HEK293 (cell line): Measurements from ENCODE around the gene TASOR2.

Experiments used
- CTCF ChIA-PET: fragments of 350-600 bp; formaldehyde crosslinking; extraction: SDS; loops from one replicate; lab custom pipeline; 2021; ENCODE audit warnings: antibody characterized with exemption; lab: Yijun Ruan, JAX
- POLR2A ChIA-PET: fragments of 300-600 bp; formaldehyde crosslinking; extraction: SDS; loops from one replicate; lab custom pipeline; 2020; ENCODE audit warnings: antibody characterized with exemption, inconsistent platforms; lab: Yijun Ruan, JAX
- H3K27ac ChIP-seq: fragments of 200-500 bp; sonication (Bioruptor generic); 2 replicates; pipeline ENCODE4 v1.5.1; 2014; ENCODE audit warnings: low read depth, low read length, control low read depth, inconsistent platforms; ENCODE audit errors: extremely low read depth
- H3K36me3 ChIP-seq, 2 experiments: fragments of 200-500 bp in 1 of 2; sonication (Bioruptor generic) in 1 of 2; 1 replicate in 1 of 2; 2 replicates in 1 of 2; pipeline ENCODE4 v1.5.1; 2014 to 2017; ENCODE audit warnings: inconsistent platforms in 2 of 2, low read length in 2 of 2; ENCODE audit not compliant: control insufficient read depth in 2 of 2, insufficient read depth in 1 of 2
- H3K4me1 ChIP-seq: fragments of 200-500 bp; sonication (Bioruptor generic); 2 replicates; pipeline ENCODE4 v1.5.1; 2014; ENCODE audit warnings: mild to moderate bottlenecking, low read length, inconsistent platforms; ENCODE audit not compliant: control insufficient read depth, insufficient read depth
- H3K4me3 ChIP-seq: 2 replicates; pipeline ENCODE4 v1.5.1; 2011; ENCODE audit warnings: low read depth, mild to moderate bottlenecking, control low read depth, low read length, moderate library complexity
- H3K9me3 ChIP-seq: fragments of 200-500 bp; sonication (Bioruptor generic); 2 replicates; pipeline ENCODE4 v1.5.1; 2014; ENCODE audit warnings: low read depth, low read length, inconsistent platforms; ENCODE audit not compliant: control insufficient read depth, insufficient read depth
- FEZF1 ChIP-seq: fragments of 450-650 bp; formaldehyde crosslinking; IDR thresholded peaks from 2 replicates; pipeline ENCODE4 v1.5.1; 2016; ENCODE audit warnings: missing biosample characterization, missing genetic modification characterization
- HOXC10 ChIP-seq: sonication (generic); formaldehyde crosslinking; IDR thresholded peaks from 2 replicates; pipeline ENCODE4 v1.8.1; 2023; ENCODE audit warnings: mild to moderate bottlenecking, missing genetic modification reagents
- MZF1 ChIP-seq: fragments of 450-650 bp; formaldehyde crosslinking; IDR thresholded peaks from 2 replicates; pipeline ENCODE4 v1.5.1; 2017; ENCODE audit warnings: missing biosample characterization, missing genetic modification characterization, borderline replicate concordance
- RBAK ChIP-seq: fragments of 450-650 bp; formaldehyde crosslinking; IDR thresholded peaks from 2 replicates; pipeline ENCODE4 v1.5.1; 2016; ENCODE audit warnings: missing biosample characterization, missing genetic modification characterization
- WT1 ChIP-seq: fragments of 450-650 bp; formaldehyde crosslinking; IDR thresholded peaks from 2 replicates; pipeline ENCODE4 v1.5.1; 2016; ENCODE audit warnings: missing biosample characterization, missing genetic modification characterization
- YY1 ChIP-seq: fragments of 450-650 bp; formaldehyde crosslinking; IDR thresholded peaks from 2 replicates; pipeline ENCODE4 v1.5.1; 2018; ENCODE audit warnings: missing biosample characterization, missing genetic modification characterization
- ZBTB1 ChIP-seq: fragments of 450-650 bp; formaldehyde crosslinking; IDR thresholded peaks from 2 replicates; pipeline ENCODE4 v1.5.1; 2016; ENCODE audit warnings: missing biosample characterization, missing genetic modification characterization
- ZBTB48 ChIP-seq: fragments of 450-650 bp; formaldehyde crosslinking; IDR thresholded peaks from 2 replicates; pipeline ENCODE4 v1.5.1; 2016; ENCODE audit warnings: missing biosample characterization, missing genetic modification characterization
- ZBTB8A ChIP-seq: fragments of 450-650 bp; formaldehyde crosslinking; IDR thresholded peaks from 2 replicates; pipeline ENCODE4 v1.5.1; 2016; ENCODE audit warnings: missing biosample characterization, missing genetic modification characterization
- ZNF133 ChIP-seq: fragments of 450-650 bp; formaldehyde crosslinking; IDR thresholded peaks from 2 replicates; pipeline ENCODE4 v1.5.1; 2016; ENCODE audit warnings: missing biosample characterization, missing genetic modification characterization
- ZNF155 ChIP-seq: fragments of 450-650 bp; formaldehyde crosslinking; IDR thresholded peaks from 2 replicates; pipeline ENCODE4 v1.5.1; 2016; ENCODE audit warnings: missing biosample characterization, missing genetic modification characterization
- ZNF157 ChIP-seq: fragments of 450-650 bp; formaldehyde crosslinking; IDR thresholded peaks from 2 replicates; pipeline ENCODE4 v1.5.1; 2016; ENCODE audit warnings: missing biosample characterization, missing genetic modification characterization
- ZNF274 ChIP-seq, 2 experiments: fragments of 200-500 bp in 1 of 2; fragments of 450-650 bp in 1 of 2; sonication (Bioruptor generic) in 1 of 2; formaldehyde crosslinking in 1 of 2; IDR thresholded peaks; 2 replicates each; pipeline versions ENCODE4 v1.5.1 to v1.6.1; 2014 to 2016; ENCODE audit warnings: borderline replicate concordance in 1 of 2, inconsistent platforms in 1 of 2, low read length in 1 of 2, missing biosample characterization in 1 of 2, missing genetic modification characterization in 1 of 2
- ZNF302 ChIP-seq: fragments of 450-650 bp; formaldehyde crosslinking; IDR thresholded peaks from 2 replicates; pipeline ENCODE4 v1.5.1; 2016; ENCODE audit warnings: missing biosample characterization, missing genetic modification characterization, low read depth
- ZNF341 ChIP-seq: fragments of 450-650 bp; formaldehyde crosslinking; IDR thresholded peaks from 2 replicates; pipeline ENCODE4; 2016; ENCODE audit warnings: low read depth, missing biosample characterization, missing genetic modification characterization
- ZNF350 ChIP-seq: fragments of 450-650 bp; formaldehyde crosslinking; IDR thresholded peaks from 2 replicates; pipeline ENCODE4 v1.5.0; 2017; ENCODE audit warnings: missing biosample characterization, mild to moderate bottlenecking, missing genetic modification characterization
- ZNF366 ChIP-seq: fragments of 450-650 bp; formaldehyde crosslinking; conservative IDR thresholded peaks from 2 replicates; pipeline ENCODE4 v1.5.1; 2016; ENCODE audit warnings: missing biosample characterization, missing genetic modification characterization
- ZNF394 ChIP-seq: fragments of 450-650 bp; formaldehyde crosslinking; IDR thresholded peaks from 2 replicates; pipeline ENCODE4 v1.5.1; 2016; ENCODE audit warnings: missing biosample characterization, missing genetic modification characterization, mild to moderate bottlenecking, moderate library complexity, borderline replicate concordance
- ZNF521 ChIP-seq: fragments of 450-650 bp; formaldehyde crosslinking; IDR thresholded peaks from 2 replicates; pipeline ENCODE4 v1.5.1; 2017; ENCODE audit warnings: missing biosample characterization, mild to moderate bottlenecking, missing genetic modification characterization
- ZNF529 ChIP-seq: fragments of 450-650 bp; formaldehyde crosslinking; IDR thresholded peaks from 2 replicates; pipeline ENCODE4 v1.5.1; 2017; ENCODE audit warnings: missing genetic modification characterization, missing biosample characterization; ENCODE audit not compliant: insufficient replicate concordance
- ZNF530 ChIP-seq: fragments of 450-650 bp; formaldehyde crosslinking; IDR thresholded peaks from 2 replicates; pipeline ENCODE4 v1.5.1; 2016; ENCODE audit warnings: low read depth, missing biosample characterization, missing genetic modification characterization
- ZNF596 ChIP-seq: fragments of 450-650 bp; IDR thresholded peaks from 2 replicates; pipeline ENCODE4 v1.5.0; 2018; ENCODE audit warnings: missing biosample characterization, mild to moderate bottlenecking, missing genetic modification characterization, moderate library complexity
- ZNF621 ChIP-seq: fragments of 450-650 bp; formaldehyde crosslinking; IDR thresholded peaks from 2 replicates; pipeline ENCODE4 v1.5.1; 2017; ENCODE audit warnings: missing biosample characterization, missing genetic modification characterization
- ZNF654 ChIP-seq: fragments of 450-650 bp; formaldehyde crosslinking; IDR thresholded peaks from 2 replicates; pipeline ENCODE4 v1.5.1; 2016; ENCODE audit warnings: low read depth, missing biosample characterization, missing genetic modification characterization
- ZNF76 ChIP-seq: fragments of 450-650 bp; formaldehyde crosslinking; IDR thresholded peaks from 2 replicates; pipeline ENCODE4; 2016; ENCODE audit warnings: low read depth, missing biosample characterization, missing genetic modification characterization, borderline replicate concordance
- ZNF776 ChIP-seq: fragments of 450-650 bp; formaldehyde crosslinking; IDR thresholded peaks from 2 replicates; pipeline ENCODE4 v1.5.0; 2017; ENCODE audit warnings: missing biosample characterization, missing genetic modification characterization, borderline replicate concordance
- ZNF791 ChIP-seq: fragments of 450-650 bp; formaldehyde crosslinking; IDR thresholded peaks from 2 replicates; pipeline ENCODE4 v1.5.1; 2016; ENCODE audit warnings: missing biosample characterization, missing genetic modification characterization
- ZNF792 ChIP-seq: fragments of 450-650 bp; formaldehyde crosslinking; IDR thresholded peaks from 2 replicates; pipeline ENCODE4 v1.5.1; 2016; ENCODE audit warnings: missing biosample characterization, missing genetic modification characterization
- ZNF830 ChIP-seq: fragments of 450-650 bp; IDR thresholded peaks from 2 replicates; pipeline ENCODE4 v1.5.0; 2018; ENCODE audit warnings: missing biosample characterization, missing genetic modification characterization, low read depth, mild to moderate bottlenecking, moderate library complexity
- ZXDB ChIP-seq: fragments of 450-650 bp; formaldehyde crosslinking; IDR thresholded peaks from 2 replicates; pipeline ENCODE4 v1.5.1; 2016; ENCODE audit warnings: missing biosample characterization, missing genetic modification characterization
- TF ChIP-seq, protein P1 (sequence below): fragments of 450-650 bp; formaldehyde crosslinking; IDR thresholded peaks from 2 replicates; pipeline ENCODE4 v1.5.1; 2016; ENCODE audit warnings: missing biosample characterization, missing genetic modification characterization, borderline replicate concordance
- TF ChIP-seq, protein P2 (sequence below): fragments of 450-650 bp; formaldehyde crosslinking; IDR thresholded peaks from 2 replicates; pipeline ENCODE4 v1.5.1; 2017; ENCODE audit warnings: missing biosample characterization, missing genetic modification characterization

TASOR2 gene

DNA sequence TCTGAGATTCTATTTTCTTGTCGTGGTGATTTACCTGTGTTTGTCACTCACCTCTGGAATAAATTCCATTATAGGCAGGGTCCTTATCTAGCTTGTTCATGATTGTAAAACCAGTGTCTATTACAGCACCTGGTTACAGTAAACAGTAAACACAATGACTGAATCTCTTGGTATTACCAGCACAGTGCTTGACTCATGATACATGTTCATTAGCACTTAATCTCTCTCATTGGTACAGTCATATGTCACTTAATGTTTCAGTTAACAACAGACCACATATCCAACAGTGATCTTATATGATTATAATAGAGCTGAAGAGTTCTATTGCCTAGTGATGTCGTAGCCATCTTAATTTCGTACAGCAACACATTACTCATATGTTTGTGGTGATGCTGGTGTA, 1.6 kb upstream of the TASOR2 start:
- ChIA-PET CTCF (interaction anchor here (0.5 to 1.7 kb wide), 2 partner anchors 53 to 90 kb away, joined by 3 to 6 read pairs; no protein-coding TSS in a partner anchor), POLR2A (interaction anchor here (2.1 kb wide), 1 partner anchor 10 kb away, joined by 7 read pairs; no protein-coding TSS in a partner anchor)
- TF ChIP-seq ZNF621 (no peak), ZNF521 (tag by site-specific recombination) (no peak), ZNF654 (tag by site-specific recombination) (no peak)
- H3K36me3 ChIP-seq: no peaks in the 10 kb centered on the region; a peak in 1 of 3 replicates
- H3K27ac ChIP-seq: no peak overlapping the region
- no peaks in the 10 kb centered on the region; the same call in 1 of the 2 replicates for H3K4me1 ChIP-seq
- H3K4me3 ChIP-seq: no peak overlapping the region
- no peaks in the 10 kb centered on the region for H3K9me3 ChIP-seq

DNA sequence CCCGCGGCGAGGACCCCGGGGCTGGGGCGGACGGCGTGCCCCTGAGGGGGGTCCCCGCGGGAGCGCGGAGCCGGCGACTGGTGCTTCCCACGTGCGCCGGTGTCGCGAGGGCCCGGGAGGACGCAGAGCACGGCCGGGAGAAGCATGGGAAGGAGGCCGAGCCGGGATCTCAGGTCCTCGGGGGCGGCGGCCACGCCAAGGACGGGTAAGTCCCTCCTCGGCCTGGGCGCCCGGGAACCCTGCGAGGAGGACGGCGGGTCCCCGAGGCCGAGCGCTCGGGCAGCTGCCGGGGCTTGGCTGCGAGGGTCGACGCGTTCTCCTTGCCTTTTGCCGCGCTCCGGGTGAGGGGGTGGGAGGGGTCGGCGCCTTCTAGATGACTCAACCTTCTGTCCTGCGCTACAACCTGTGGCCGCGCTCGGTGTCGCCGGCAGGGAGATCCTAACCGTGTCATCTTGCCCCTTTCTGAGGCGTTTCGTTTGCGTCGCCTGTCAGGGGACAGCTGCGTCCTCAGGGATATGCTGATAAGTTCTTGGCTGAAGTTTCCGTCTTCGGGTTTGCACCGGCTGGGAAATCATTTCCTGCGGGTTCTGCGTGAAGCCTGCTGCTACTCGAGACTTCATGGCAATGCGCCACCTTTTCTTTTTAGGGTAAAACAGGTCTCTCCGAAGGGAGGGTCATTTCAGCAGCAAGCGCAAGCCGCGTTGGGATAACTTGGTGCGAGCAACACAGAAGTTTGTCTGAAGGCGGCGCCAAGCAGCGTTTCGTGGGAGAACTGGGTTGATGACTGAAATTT, 529 bp downstream of the TASOR2 start:
- Histone ChIP-seq H3K36me3 (no peaks in the 10 kb centered on the region; a peak in 1 of 3 replicates), H3K9me3 (no peaks in the 10 kb centered on the region), H3K27ac (peak overlapping the region; percentile 89), H3K4me1 (no peaks in the 10 kb centered on the region; the same call in 1 of the 2 replicates), H3K4me3 (peak overlapping the region; percentile 82)
- ChIA-PET POLR2A (interaction anchor here (1.0 to 2.1 kb wide), 9 partner anchors 7 to 291 kb away, joined by 3 to 7 read pairs (median 5); partner anchors contain the start of genes ANKRD16, FBH1 and GDI2), CTCF (interaction anchor here (0.7 kb wide), 1 partner anchor 14 kb away, joined by 3 read pairs; no protein-coding TSS in a partner anchor)
- TF ChIP-seq ZNF133 (tag by site-specific recombination) (no peak), ZNF302 (tag by site-specific recombination) (no peak), ZNF155 (tag by site-specific recombination) (no peak), ZNF350 (tag by site-specific recombination) (no peak), WT1 (no peak; the same call in 1 of the 2 replicates), ZNF830 (tag by site-specific recombination) (no peak), ZNF596 (tag by site-specific recombination) (0 out of 2 replicates have a peak, but pooled peaks have one; percentile 27), ZNF394 (tag by site-specific recombination) (peak; percentile 36; the same call in 1 of the 2 replicates), HOXC10 (CRISPR knock-in tag) (no peak), ZNF792 (no peak), ZBTB1 (tag by site-specific recombination) (no peak), ZNF76 (peak; percentile 62; the same call in 1 of the 2 replicates), ZNF366 (tag by site-specific recombination) (no peak; the same call in 1 of the 2 replicates), YY1 (no peak; the same call in 1 of the 2 replicates), ZNF530 (tag by site-specific recombination) (no peak), ZNF157 (tag by site-specific recombination) (no peak), MZF1 (tag by site-specific recombination) (no peak), ZNF776 (no peak), ZNF529 (no peak), ZBTB48 (tag by site-specific recombination) (no peak; the same call in none of the 2 replicates), FEZF1 (no peak), ZNF791 (tag by site-specific recombination) (no peak), ZBTB8A (no peak), ZNF274 (IDR thresholded peaks at IDR 0.05; ENCODE audit: low read length) (no peak), ZNF274 (tag by site-specific recombination; IDR thresholded peaks at IDR 0.05; ENCODE audit: borderline replicate concordance) (no peak), ZNF341 (no peak), RBAK (tag by site-specific recombination) (no peak), ZXDB (tag by site-specific recombination) (peak; percentile 15; the same call in 1 of the 2 replicates)
- TF ChIP-seq, protein P1, sequence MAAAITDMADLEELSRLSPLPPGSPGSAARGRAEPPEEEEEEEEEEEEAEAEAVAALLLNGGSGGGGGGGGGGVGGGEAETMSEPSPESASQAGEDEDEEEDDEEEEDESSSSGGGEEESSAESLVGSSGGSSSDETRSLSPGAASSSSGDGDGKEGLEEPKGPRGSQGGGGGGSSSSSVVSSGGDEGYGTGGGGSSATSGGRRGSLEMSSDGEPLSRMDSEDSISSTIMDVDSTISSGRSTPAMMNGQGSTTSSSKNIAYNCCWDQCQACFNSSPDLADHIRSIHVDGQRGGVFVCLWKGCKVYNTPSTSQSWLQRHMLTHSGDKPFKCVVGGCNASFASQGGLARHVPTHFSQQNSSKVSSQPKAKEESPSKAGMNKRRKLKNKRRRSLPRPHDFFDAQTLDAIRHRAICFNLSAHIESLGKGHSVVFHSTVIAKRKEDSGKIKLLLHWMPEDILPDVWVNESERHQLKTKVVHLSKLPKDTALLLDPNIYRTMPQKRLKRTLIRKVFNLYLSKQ (tag by site-specific recombination): no peak
- TF ChIP-seq, protein P2, sequence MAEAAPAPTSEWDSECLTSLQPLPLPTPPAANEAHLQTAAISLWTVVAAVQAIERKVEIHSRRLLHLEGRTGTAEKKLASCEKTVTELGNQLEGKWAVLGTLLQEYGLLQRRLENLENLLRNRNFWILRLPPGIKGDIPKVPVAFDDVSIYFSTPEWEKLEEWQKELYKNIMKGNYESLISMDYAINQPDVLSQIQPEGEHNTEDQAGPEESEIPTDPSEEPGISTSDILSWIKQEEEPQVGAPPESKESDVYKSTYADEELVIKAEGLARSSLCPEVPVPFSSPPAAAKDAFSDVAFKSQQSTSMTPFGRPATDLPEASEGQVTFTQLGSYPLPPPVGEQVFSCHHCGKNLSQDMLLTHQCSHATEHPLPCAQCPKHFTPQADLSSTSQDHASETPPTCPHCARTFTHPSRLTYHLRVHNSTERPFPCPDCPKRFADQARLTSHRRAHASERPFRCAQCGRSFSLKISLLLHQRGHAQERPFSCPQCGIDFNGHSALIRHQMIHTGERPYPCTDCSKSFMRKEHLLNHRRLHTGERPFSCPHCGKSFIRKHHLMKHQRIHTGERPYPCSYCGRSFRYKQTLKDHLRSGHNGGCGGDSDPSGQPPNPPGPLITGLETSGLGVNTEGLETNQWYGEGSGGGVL (tag by site-specific recombination): peak; percentile 28; the same call in 1 of the 2 replicates
